HG02588 (cell line): ENCODE results near the gene CCDC116.
A peak's percentile ranks its signal among the peaks of the same experiment; 100 is the strongest.
"Not testable (repeated sequence)": the region's sequence is repeated elsewhere in the genome, so short reads cannot be mapped to it uniquely, and the experiment has no call there.

Experiments used
- ATAC-seq: cut with Tn5 transposase; IDR thresholded peaks from one replicate; pipeline ENCODE4 v1.9.1; 2021; ENCODE audit warnings: mild to moderate bottlenecking, moderate library complexity; ENCODE audit not compliant: unreplicated experiment

The CCDC116 gene

GRCh38 chr22:21606775-21607174, 25.8 kb upstream of the CCDC116 start:
- no peak for ATAC-seq

- not testable (repeated sequence) for ATAC-seq
These were observed 22.9 kb upstream of the CCDC116 start for GRCh38 chr22:21609556-21610157.

GRCh38 chr22:21611210-21611977, 21.2 kb upstream of the CCDC116 start:
- no peak for ATAC-seq

GRCh38 chr22:21612858-21613257, 19.7 kb upstream of the CCDC116 start:
- no peak for ATAC-seq

- ATAC-seq = no peak
These were observed 18.9 kb upstream of the CCDC116 start for GRCh38 chr22:21613553-21614233.

GRCh38 chr22:21615731-21616130, 16.8 kb upstream of the CCDC116 start:
- ATAC-seq = no peak

GRCh38 chr22:21617337-21617736, 15.2 kb upstream of the CCDC116 start:
- not testable (repeated sequence) for ATAC-seq

GRCh38 chr22:21621025-21621424, 11.5 kb upstream of the CCDC116 start:
- no peak for ATAC-seq

GRCh38 chr22:21622011-21622918, 10.3 kb upstream of the CCDC116 start:
- no peak for ATAC-seq

GRCh38 chr22:21622919-21623647, 9.5 kb upstream of the CCDC116 start:
- no peak for ATAC-seq

- no peak for ATAC-seq
These were observed 9.0 kb upstream of the CCDC116 start for GRCh38 chr22:21623648-21623970.

GRCh38 chr22:21624120-21624879, 8.3 kb upstream of the CCDC116 start:
- no peak for ATAC-seq

GRCh38 chr22:21624880-21625791, 7.4 kb upstream of the CCDC116 start:
- no peak for ATAC-seq

GRCh38 chr22:21626073-21626734, 6.4 kb upstream of the CCDC116 start:
- no peak for ATAC-seq

GRCh38 chr22:21626735-21627469, 5.7 kb upstream of the CCDC116 start:
- no peak for ATAC-seq

GRCh38 chr22:21628386-21629254, 3.9 kb upstream of the CCDC116 start:
- ATAC-seq = peak; percentile 11
